Panc1 (cell line): ENCODE results near the gene ARID1A. TPM values are rescaled to one million over a fixed set of nuclear protein-coding genes. Genes with fewer than 3 reads are reported as not detected.
A peak's percentile ranks its signal among the peaks of the same experiment; 100 is the strongest.

ENCODE experiments used
- ATAC-seq: fragments of 200-7000 bp; cut with Tn5 transposase; 2 replicates; pipeline ENCODE4 v1.9.1; 2020; ENCODE audit warnings: mild to moderate bottlenecking, moderate library complexity
- BruUV-seq: library from RNA; stranded (reverse); fragments of 400-500 nt; replicated peaks from 2 replicates; lab custom pipeline; 2021; lab: Mats Ljungman, UMichigan
- CTCF ChIA-PET: fragments of 300-600 bp; sonication (Branson Sonifier 250); formaldehyde crosslinking; loops from one replicate; lab custom pipeline; 2022; ENCODE audit warnings: antibody characterized with exemption; lab: Charles Lee
- POLR2A ChIA-PET: fragments of 300-600 bp; sonication (Branson Sonifier 250); formaldehyde crosslinking; loops from one replicate; lab custom pipeline; 2022; ENCODE audit warnings: antibody characterized with exemption; lab: Charles Lee
- DNase-seq: peaks from one replicate; pipeline ENCODE4 v3.0.0-alpha.2; 2010; ENCODE audit warnings: low read depth, low spot score
- H3K27ac ChIP-seq: 2 replicates; pipeline ENCODE4 v1.5.1; 2011; ENCODE audit warnings: mild to moderate bottlenecking, low read length, inconsistent platforms
- H3K27me3 ChIP-seq: fragments of 200-500 bp; sonication (Bioruptor generic); 2 replicates; pipeline ENCODE4 v1.6.0; 2014; ENCODE audit warnings: low read length, inconsistent platforms; ENCODE audit not compliant: control insufficient read depth, insufficient read depth
- H3K36me3 ChIP-seq: fragments of 200-500 bp; sonication (Bioruptor generic); 2 replicates; pipeline ENCODE4 v1.5.1; 2014; ENCODE audit warnings: inconsistent platforms, mild to moderate bottlenecking, low read length, moderate library complexity; ENCODE audit not compliant: control insufficient read depth, insufficient read depth
- H3K4me1 ChIP-seq: 2 replicates; pipeline ENCODE4 v1.5.1; 2011; ENCODE audit warnings: inconsistent platforms, mild to moderate bottlenecking, low read length, moderate library complexity; ENCODE audit not compliant: control insufficient read depth, insufficient read depth
- H3K4me3 ChIP-seq, 2 experiments: 2 replicates each; pipeline ENCODE4 v1.5.1; 2011 to 2012; ENCODE audit warnings: low read depth in 2 of 2, low read length in 2 of 2, mild to moderate bottlenecking in 2 of 2, inconsistent platforms in 1 of 2, moderate library complexity in 1 of 2
- H3K9me3 ChIP-seq: fragments of 200-500 bp; sonication (Bioruptor generic); 2 replicates; pipeline ENCODE4 v1.5.1; 2014; ENCODE audit warnings: low read depth, mild to moderate bottlenecking, inconsistent platforms, low read length, moderate library complexity; ENCODE audit not compliant: control insufficient read depth, insufficient read depth
- POLR2AphosphoS5 ChIP-seq: IDR thresholded peaks from 2 replicates; pipeline ENCODE4 v1.6.1; 2012; ENCODE audit warnings: mild to moderate bottlenecking, low read depth, low read length, moderate library complexity
- REST ChIP-seq, 2 experiments: IDR thresholded peaks; 2 replicates each; pipeline ENCODE4 v1.6.1; 2011 to 2012; ENCODE audit warnings: low read depth in 2 of 2, control low read depth in 1 of 2, low read length in 1 of 2, mild to moderate bottlenecking in 1 of 2, moderate library complexity in 1 of 2; ENCODE audit not compliant: insufficient read depth in 1 of 2
- SIN3A ChIP-seq: IDR thresholded peaks from 2 replicates; pipeline ENCODE4 v1.6.1; 2012; ENCODE audit warnings: low read depth, mild to moderate bottlenecking, low read length, moderate library complexity, borderline replicate concordance; ENCODE audit not compliant: insufficient read depth
- TCF7L2 ChIP-seq: IDR thresholded peaks from 2 replicates; pipeline ENCODE4 v1.6.1; 2011; ENCODE audit warnings: mild to moderate bottlenecking, low read depth, low read length, inconsistent platforms
- in situ Hi-C: cut with HindIII; loops from 2 replicates; pipeline ENCODE4 v1.10.0; 2016; ENCODE audit warnings: low sequenced_read_pairs, low pct_unique_long_range_greater_than_20kb
- intact Hi-C: fragments of 100-400 bp; cut with micrococcal nuclease; formaldehyde crosslinking; loops from one replicate; pipeline ENCODE4 v1.10.0; 2022; ENCODE audit not compliant: unreplicated experiment
- total RNA-seq: library from RNA; stranded (reverse); gene quantifications from one replicate; pipeline ENCODE4 v1.2.1, GENCODE V29; 2021; ENCODE audit not compliant: unreplicated experiment
- TF ChIP-seq, protein P1 (sequence below): fragments of 450-650 bp; IDR thresholded peaks from 2 replicates; pipeline ENCODE4 v1.5.1; 2017; ENCODE audit warnings: mild to moderate bottlenecking

ARID1A gene
- total RNA-seq, 1 experiment from 2014 or later, result 110 TPM

GRCh38 chr1:26697431-26697977, 1.7 kb downstream of the ARID1A start:
- in situ Hi-C loops, result no loop called here
- CTCF ChIA-PET, result interaction anchor here (0.6 kb wide), 1 partner anchor 23 kb away, joined by 5 read pairs; no protein-coding TSS in a partner anchor

More at GRCh38 chr1:26697431-26697977, 1.7 kb downstream of the ARID1A start:
- peaks cover 3% of the 10 kb centered on the region for H3K36me3 ChIP-seq
- peak overlapping the region; percentile 84 for H3K27ac ChIP-seq
- H3K27me3 ChIP-seq, result no peaks in the 10 kb centered on the region
- peak overlapping the region; percentile 71 to 80 for H3K4me3 ChIP-seq
- intact Hi-C loops, result loop anchor here (5.0 kb wide), 1 partner anchor 90 kb away; the partner anchor contains the start of gene PIGV
- no peaks in the 10 kb centered on the region for H3K9me3 ChIP-seq
- no peak for ATAC-seq
- DNase-seq, result no peak
- TF ChIP-seq REST (IDR thresholded peaks at IDR 0.05; ENCODE audit: insufficient read depth in 1 of 2, low read depth in 2 of 2, low read length in 1 of 2), result no peak
- TF ChIP-seq POLR2AphosphoS5, result no peak
- no peak for TF ChIP-seq SIN3A
- TF ChIP-seq, protein P1, sequence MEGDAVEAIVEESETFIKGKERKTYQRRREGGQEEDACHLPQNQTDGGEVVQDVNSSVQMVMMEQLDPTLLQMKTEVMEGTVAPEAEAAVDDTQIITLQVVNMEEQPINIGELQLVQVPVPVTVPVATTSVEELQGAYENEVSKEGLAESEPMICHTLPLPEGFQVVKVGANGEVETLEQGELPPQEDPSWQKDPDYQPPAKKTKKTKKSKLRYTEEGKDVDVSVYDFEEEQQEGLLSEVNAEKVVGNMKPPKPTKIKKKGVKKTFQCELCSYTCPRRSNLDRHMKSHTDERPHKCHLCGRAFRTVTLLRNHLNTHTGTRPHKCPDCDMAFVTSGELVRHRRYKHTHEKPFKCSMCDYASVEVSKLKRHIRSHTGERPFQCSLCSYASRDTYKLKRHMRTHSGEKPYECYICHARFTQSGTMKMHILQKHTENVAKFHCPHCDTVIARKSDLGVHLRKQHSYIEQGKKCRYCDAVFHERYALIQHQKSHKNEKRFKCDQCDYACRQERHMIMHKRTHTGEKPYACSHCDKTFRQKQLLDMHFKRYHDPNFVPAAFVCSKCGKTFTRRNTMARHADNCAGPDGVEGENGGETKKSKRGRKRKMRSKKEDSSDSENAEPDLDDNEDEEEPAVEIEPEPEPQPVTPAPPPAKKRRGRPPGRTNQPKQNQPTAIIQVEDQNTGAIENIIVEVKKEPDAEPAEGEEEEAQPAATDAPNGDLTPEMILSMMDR, result no peak
- no peak for TF ChIP-seq TCF7L2
- POLR2A ChIA-PET, result interaction anchor here (0.5 to 1.0 kb wide), 5 partner anchors 15 to 167 kb away, joined by 3 to 6 read pairs (median 4); no protein-coding TSS in a partner anchor
- no TSS peak for BruUV-seq
- peaks cover 54% of the 10 kb centered on the region for H3K4me1 ChIP-seq
